SK-N-SH (cell line): ENCODE measurements around the gene MBD2. TPM values are rescaled to one million over a fixed set of nuclear protein-coding genes. Genes with fewer than 3 reads are reported as not detected.

Experiments used
- CTCF ChIA-PET: fragments of 300-600, 350-600 bp; formaldehyde crosslinking; extraction: SDS; loops from one replicate; lab custom pipeline; 2021; lab: Yijun Ruan, JAX
- POLR2A ChIA-PET: fragments of 350-600 bp; sonication (Branson Sonifier 250); formaldehyde crosslinking; extraction: SDS; loops from one replicate; lab custom pipeline; 2020; ENCODE audit warnings: antibody characterized with exemption, inconsistent platforms; lab: Yijun Ruan, JAX
- DNase-seq: peaks from one replicate; pipeline ENCODE4 v3.0.0; 2012
- H2AFZ ChIP-seq: fragments of 200-600 bp; sonication (generic); 2 replicates; pipeline ENCODE4 v1.8.1; 2016; ENCODE audit warnings: antibody characterized with exemption, mild to moderate bottlenecking, low read depth
- H3F3A ChIP-seq: fragments of 200-600 bp; sonication (generic); replicated peaks from 2 replicates; pipeline ENCODE3; 2016; ENCODE audit warnings: antibody characterized with exemption, mild to moderate bottlenecking; ENCODE audit not compliant: insufficient read depth
- H3K27ac ChIP-seq, 2 experiments: fragments of 200-500 bp in 1 of 2; fragments of 200-600 bp in 1 of 2; sonication (Bioruptor generic) in 1 of 2; sonication (generic), shearing (Covaris generic) in 1 of 2; 2 replicates each; pipeline versions ENCODE4 v1.5.1 to v1.6.1; 2014 to 2016; ENCODE audit warnings: low read depth in 2 of 2, inconsistent platforms in 1 of 2, low read length in 1 of 2, mild to moderate bottlenecking in 1 of 2, mixed read lengths in 1 of 2
- H3K27me3 ChIP-seq: fragments of 200-600 bp; sonication (generic), shearing (Covaris generic); 2 replicates; pipeline ENCODE4 v1.6.1; 2016; ENCODE audit warnings: mixed run types; ENCODE audit not compliant: insufficient read depth
- H3K36me3 ChIP-seq, 2 experiments: fragments of 200-500 bp in 1 of 2; fragments of 200-600 bp in 1 of 2; sonication (Bioruptor generic) in 1 of 2; sonication (generic) in 1 of 2; replicated peaks in 1 of 2; 2 replicates each; pipeline versions ENCODE3 to v1.5.1; 2014 to 2016; ENCODE audit warnings: low read length in 1 of 2, mild to moderate bottlenecking in 1 of 2; ENCODE audit not compliant: insufficient read depth in 2 of 2, control insufficient read depth in 1 of 2
- H3K4me1 ChIP-seq, 2 experiments: fragments of 200-500 bp in 1 of 2; fragments of 200-600 bp in 1 of 2; sonication (Bioruptor generic) in 1 of 2; sonication (generic), shearing (Covaris generic) in 1 of 2; 2 replicates each; pipeline versions ENCODE4 v1.5.1 to v1.6.1; 2014 to 2016; ENCODE audit warnings: low read depth in 1 of 2, low read length in 1 of 2, mixed run types in 1 of 2; ENCODE audit not compliant: insufficient read depth in 2 of 2, control insufficient read depth in 1 of 2
- H3K4me2 ChIP-seq: fragments of 200-600 bp; sonication (generic), shearing (Covaris generic); 2 replicates; pipeline ENCODE4 v1.6.1; 2017; ENCODE audit warnings: mixed run types
- H3K4me3 ChIP-seq, 2 experiments: fragments of 200-500 bp in 1 of 2; fragments of 200-600 bp in 1 of 2; sonication (Bioruptor generic) in 1 of 2; sonication (generic), shearing (Covaris generic) in 1 of 2; 2 replicates each; pipeline versions ENCODE4 v1.5.1 to v1.8.1; 2014 to 2016; ENCODE audit warnings: low read depth in 2 of 2, inconsistent platforms in 1 of 2, low read length in 1 of 2, mild to moderate bottlenecking in 1 of 2, mixed read lengths in 1 of 2, moderate library complexity in 1 of 2
- H3K79me2 ChIP-seq: fragments of 200-600 bp; sonication (generic); 2 replicates; pipeline ENCODE4 v1.8.1; 2017; ENCODE audit warnings: mild to moderate bottlenecking; ENCODE audit not compliant: insufficient read depth
- H3K9ac ChIP-seq: fragments of 200-600 bp; sonication (generic); 2 replicates; pipeline ENCODE4 v1.6.1; 2017; ENCODE audit warnings: mixed run types
- H3K9me2 ChIP-seq: fragments of 200-600 bp; sonication (generic); 2 replicates; pipeline ENCODE4 v1.6.1; 2017; ENCODE audit warnings: mixed run types
- H3K9me3 ChIP-seq: fragments of 200-600 bp; sonication (generic); 2 replicates; pipeline ENCODE4 v1.6.1; 2017; ENCODE audit warnings: mixed run types, mild to moderate bottlenecking, moderate library complexity
- H4K20me1 ChIP-seq: fragments of 200-600 bp; sonication (generic); 2 replicates; pipeline ENCODE4 v1.6.1; 2017; ENCODE audit warnings: mild to moderate bottlenecking, mixed run types; ENCODE audit not compliant: insufficient read depth
- CTCF ChIP-seq: fragments of 200-600 bp; sonication (generic); IDR thresholded peaks from 2 replicates; pipeline ENCODE4 v1.6.1; 2017; ENCODE audit warnings: antibody characterized with exemption, mild to moderate bottlenecking, moderate library complexity
- EZH2phosphoT487 ChIP-seq: fragments of 200-600 bp; sonication (generic); IDR thresholded peaks from 2 replicates; pipeline ENCODE4 v1.6.1; 2017; ENCODE audit warnings: low read depth, mixed run types, mild to moderate bottlenecking, antibody characterized with exemption, moderate library complexity, borderline replicate concordance
- FOXM1 ChIP-seq: IDR thresholded peaks from 2 replicates; pipeline ENCODE4 v1.4.0; 2012; ENCODE audit warnings: low read depth, mild to moderate bottlenecking
- GABPA ChIP-seq: IDR thresholded peaks from 2 replicates; pipeline ENCODE4 v1.4.0; 2012; ENCODE audit warnings: low read depth, mild to moderate bottlenecking
- GATA2 ChIP-seq: sonication (generic); formaldehyde crosslinking; IDR thresholded peaks from 2 replicates; pipeline ENCODE4 v1.5.0; 2020; ENCODE audit warnings: mild to moderate bottlenecking, missing genetic modification reagents
- JUND ChIP-seq: IDR thresholded peaks from 2 replicates; pipeline ENCODE4 v1.4.0; 2012
- NFIC ChIP-seq: IDR thresholded peaks from 2 replicates; pipeline ENCODE4 v1.4.0; 2012; ENCODE audit warnings: borderline replicate concordance
- NRF1 ChIP-seq: IDR thresholded peaks from 2 replicates; pipeline ENCODE4 v1.6.1; 2012; ENCODE audit warnings: low read depth, mild to moderate bottlenecking, low read length
- PBX3 ChIP-seq: IDR thresholded peaks from 2 replicates; pipeline ENCODE4; 2012
- POLR2AphosphoS5 ChIP-seq: IDR thresholded peaks from 2 replicates; pipeline ENCODE4 v1.6.1; 2012; ENCODE audit warnings: low read depth, low read length
- RFX5 ChIP-seq: IDR thresholded peaks from 2 replicates; pipeline ENCODE4 v1.6.1; 2012; ENCODE audit warnings: mild to moderate bottlenecking, improper control_type of control experiment, low read length
- SIN3A ChIP-seq: IDR thresholded peaks from 2 replicates; pipeline ENCODE4 v1.6.1; 2012; ENCODE audit warnings: low read depth, mild to moderate bottlenecking, low read length, moderate library complexity, borderline replicate concordance
- SMC3 ChIP-seq: IDR thresholded peaks from 2 replicates; pipeline ENCODE4 v1.6.1; 2012; ENCODE audit warnings: low read depth, low read length, improper control_type of control experiment
- WGBS: methylation state at CpG from one replicate; pipeline ENCODE4 v1.1.6; 2017; ENCODE audit warnings: low lambda C conversion rate; 5-methylcytosine and 5-hydroxymethylcytosine counted together
- polyA plus RNA-seq, 3 experiments: library from polyadenylated mRNA; depleted of rRNA; stranded (reverse); fragments of >200 nt; gene quantifications; 2 replicates each; pipeline ENCODE4 v1.2.3, GENCODE V29; 2012
- TF ChIP-seq, protein P1 (sequence below): fragments of 150-350 bp; IDR thresholded peaks from 2 replicates; pipeline ENCODE4 v1.6.1; 2016; ENCODE audit warnings: mild to moderate bottlenecking, low read depth, low read length
- TF ChIP-seq, protein P2 (sequence below): IDR thresholded peaks from 2 replicates; pipeline ENCODE4 v1.4.0; 2012; ENCODE audit warnings: low read depth, borderline replicate concordance

The MBD2 gene
- polyA plus RNA-seq, 1 of the 3 experiments (the other 2 are of a cell fraction): 12.5 TPM

DNA sequence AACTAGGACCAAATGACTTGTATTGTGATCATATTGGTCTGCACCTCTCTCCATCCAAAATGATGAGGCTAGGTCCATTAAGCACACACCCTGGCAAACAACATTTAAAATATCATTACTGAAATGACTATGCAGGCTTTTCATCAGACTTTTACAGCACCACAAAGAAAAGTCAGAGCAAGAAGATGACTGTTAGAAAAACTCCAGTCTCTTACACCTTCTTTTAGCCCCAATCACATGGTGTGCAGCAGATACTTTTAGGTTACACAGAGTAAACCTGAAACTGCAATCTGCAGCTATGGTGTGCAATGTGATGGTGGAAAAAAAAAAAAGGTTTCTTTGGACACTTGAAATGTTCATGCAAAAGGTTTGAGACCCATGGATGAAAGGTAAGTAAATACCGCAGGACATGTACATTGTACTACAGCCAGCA is 39.5 kb upstream of the MBD2 start:
- H3K4me3 ChIP-seq: no peak overlapping the region
- 95% methylated on average over 1 of the region's 1 CpG for WGBS
- no peaks in the 10 kb centered on the region for H3K36me3 ChIP-seq
- H3K9me3 ChIP-seq: no peaks in the 10 kb centered on the region
- no peak for DNase-seq
- no peak for TF ChIP-seq FOXM1
- TF ChIP-seq, protein P1, sequence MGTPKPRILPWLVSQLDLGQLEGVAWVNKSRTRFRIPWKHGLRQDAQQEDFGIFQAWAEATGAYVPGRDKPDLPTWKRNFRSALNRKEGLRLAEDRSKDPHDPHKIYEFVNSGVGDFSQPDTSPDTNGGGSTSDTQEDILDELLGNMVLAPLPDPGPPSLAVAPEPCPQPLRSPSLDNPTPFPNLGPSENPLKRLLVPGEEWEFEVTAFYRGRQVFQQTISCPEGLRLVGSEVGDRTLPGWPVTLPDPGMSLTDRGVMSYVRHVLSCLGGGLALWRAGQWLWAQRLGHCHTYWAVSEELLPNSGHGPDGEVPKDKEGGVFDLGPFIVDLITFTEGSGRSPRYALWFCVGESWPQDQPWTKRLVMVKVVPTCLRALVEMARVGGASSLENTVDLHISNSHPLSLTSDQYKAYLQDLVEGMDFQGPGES: no peak
- no peak for TF ChIP-seq RFX5
- TF ChIP-seq CTCF: no peak
- H3K4me2 ChIP-seq: no peak overlapping the region
- no peaks in the 10 kb centered on the region; a peak in 1 of 4 replicates for H3K4me1 ChIP-seq
- no peaks in the 10 kb centered on the region for H3K9me2 ChIP-seq
- ChIA-PET POLR2A (no interaction called here), CTCF (no interaction called here)
- no peak overlapping the region for H3K9ac ChIP-seq
- H3K27me3 ChIP-seq: no peaks in the 10 kb centered on the region
- no peak overlapping the region for H3K27ac ChIP-seq
- H3K79me2 ChIP-seq: no peaks in the 10 kb centered on the region
- no peak overlapping the region for H2AFZ ChIP-seq
- H3F3A ChIP-seq: no peaks in the 10 kb centered on the region
- H4K20me1 ChIP-seq: no peaks in the 10 kb centered on the region

DNA sequence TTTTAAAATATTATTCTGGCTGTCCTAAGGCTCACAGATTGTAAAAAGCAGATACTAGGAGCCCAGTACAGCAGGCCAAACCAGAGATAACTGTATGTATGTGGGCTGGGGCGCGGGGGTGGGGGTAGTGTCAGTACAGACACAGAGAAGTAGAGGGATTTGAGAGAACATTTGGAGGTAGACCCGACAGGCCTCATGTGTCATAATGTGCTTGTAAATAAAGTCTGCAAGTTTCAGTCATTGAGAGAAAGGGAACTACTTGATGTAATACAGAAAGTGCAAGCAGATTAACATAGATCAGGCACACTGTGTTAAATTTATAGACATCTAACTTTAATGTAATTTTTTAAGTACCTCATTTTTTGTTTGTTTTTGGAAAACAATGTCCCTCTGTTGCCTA is 37.4 kb upstream of the MBD2 start:
- WGBS: 95% methylated on average over 3 of the region's 3 CpGs
- Histone ChIP-seq H3K27ac (no peak overlapping the region), H3K9ac (no peak overlapping the region), H2AFZ (no peak overlapping the region), H3K9me2 (no peaks in the 10 kb centered on the region), H3K9me3 (no peaks in the 10 kb centered on the region), H3F3A (no peaks in the 10 kb centered on the region), H3K4me3 (no peak overlapping the region), H3K36me3 (no peaks in the 10 kb centered on the region), H3K79me2 (no peaks in the 10 kb centered on the region), H3K27me3 (no peaks in the 10 kb centered on the region), H3K4me2 (no peak overlapping the region), H4K20me1 (no peaks in the 10 kb centered on the region), H3K4me1 (no peaks in the 10 kb centered on the region)
- ChIA-PET CTCF (no interaction called here), POLR2A (no interaction called here)
- no peak for DNase-seq
- TF ChIP-seq SIN3A: no peak
- TF ChIP-seq SMC3: no peak
- TF ChIP-seq PBX3: no peak
- TF ChIP-seq, protein P1: no peak
- TF ChIP-seq POLR2AphosphoS5: no peak
- TF ChIP-seq, protein P2, sequence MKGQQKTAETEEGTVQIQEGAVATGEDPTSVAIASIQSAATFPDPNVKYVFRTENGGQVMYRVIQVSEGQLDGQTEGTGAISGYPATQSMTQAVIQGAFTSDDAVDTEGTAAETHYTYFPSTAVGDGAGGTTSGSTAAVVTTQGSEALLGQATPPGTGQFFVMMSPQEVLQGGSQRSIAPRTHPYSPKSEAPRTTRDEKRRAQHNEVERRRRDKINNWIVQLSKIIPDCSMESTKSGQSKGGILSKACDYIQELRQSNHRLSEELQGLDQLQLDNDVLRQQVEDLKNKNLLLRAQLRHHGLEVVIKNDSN: no peak
- TF ChIP-seq JUND: no peak
- TF ChIP-seq GABPA: no peak
- TF ChIP-seq GATA2 (CRISPR knock-in tag): no peak
- TF ChIP-seq NFIC: no peak
- TF ChIP-seq EZH2phosphoT487: no peak
- TF ChIP-seq NRF1: no peak
